Type B pancreatic cell (in vitro differentiated cells): ENCODE data around the gene CCDC124. TPM values are rescaled to one million over a fixed set of nuclear protein-coding genes. Genes with fewer than 3 reads are reported as not detected.
A peak's percentile ranks its signal among the peaks of the same experiment; 100 is the strongest.

Source experiments
- DNase-seq: peaks from one replicate; pipeline ENCODE4 v3.0.0; 2021; ENCODE audit warnings: mixed read lengths; ENCODE audit not compliant: unreplicated experiment; ENCODE audit errors: extremely low spot score
- H3K27ac Mint-ChIP-seq: 2 replicates; pipeline ENCODE4 v1.8.0; 2021; ENCODE audit warnings: mild to moderate bottlenecking, mixed read lengths
- H3K27me3 Mint-ChIP-seq: 2 replicates; pipeline ENCODE4 v1.8.0; 2021; ENCODE audit warnings: mixed read lengths
- H3K36me3 Mint-ChIP-seq: 2 replicates; pipeline ENCODE4 v1.8.0; 2021; ENCODE audit warnings: mixed read lengths
- H3K4me1 Mint-ChIP-seq: one replicate; pipeline ENCODE4 v1.8.0; 2021; ENCODE audit warnings: mixed read lengths; ENCODE audit not compliant: unreplicated experiment
- H3K4me3 Mint-ChIP-seq: 2 replicates; pipeline ENCODE4 v1.8.0; 2021; ENCODE audit warnings: mild to moderate bottlenecking, mixed read lengths
- H3K9me3 Mint-ChIP-seq: 2 replicates; pipeline ENCODE4 v1.8.0; 2021; ENCODE audit warnings: mixed read lengths
- total RNA-seq: library from RNA; stranded (reverse); gene quantifications from 2 replicates; pipeline ENCODE4 v1.2.1, GENCODE V29; 2021; ENCODE audit warnings: low replicate concordance
- TF ChIP-seq, protein P1 (sequence below): fragments of 200-600 bp; sonication (generic); conservative IDR thresholded peaks from 2 replicates; pipeline ENCODE4 v1.5.0; 2021; ENCODE audit warnings: antibody characterized with exemption, mild to moderate bottlenecking

CCDC124 gene
- total RNA-seq, 1 donor from 2014 or later = 90.9 TPM

- TF ChIP-seq, protein P1, sequence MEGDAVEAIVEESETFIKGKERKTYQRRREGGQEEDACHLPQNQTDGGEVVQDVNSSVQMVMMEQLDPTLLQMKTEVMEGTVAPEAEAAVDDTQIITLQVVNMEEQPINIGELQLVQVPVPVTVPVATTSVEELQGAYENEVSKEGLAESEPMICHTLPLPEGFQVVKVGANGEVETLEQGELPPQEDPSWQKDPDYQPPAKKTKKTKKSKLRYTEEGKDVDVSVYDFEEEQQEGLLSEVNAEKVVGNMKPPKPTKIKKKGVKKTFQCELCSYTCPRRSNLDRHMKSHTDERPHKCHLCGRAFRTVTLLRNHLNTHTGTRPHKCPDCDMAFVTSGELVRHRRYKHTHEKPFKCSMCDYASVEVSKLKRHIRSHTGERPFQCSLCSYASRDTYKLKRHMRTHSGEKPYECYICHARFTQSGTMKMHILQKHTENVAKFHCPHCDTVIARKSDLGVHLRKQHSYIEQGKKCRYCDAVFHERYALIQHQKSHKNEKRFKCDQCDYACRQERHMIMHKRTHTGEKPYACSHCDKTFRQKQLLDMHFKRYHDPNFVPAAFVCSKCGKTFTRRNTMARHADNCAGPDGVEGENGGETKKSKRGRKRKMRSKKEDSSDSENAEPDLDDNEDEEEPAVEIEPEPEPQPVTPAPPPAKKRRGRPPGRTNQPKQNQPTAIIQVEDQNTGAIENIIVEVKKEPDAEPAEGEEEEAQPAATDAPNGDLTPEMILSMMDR = no peak
- Mint-ChIP-seq H3K4me3 (no peak overlapping the region), H3K9me3 (no peaks in the 10 kb centered on the region), H3K36me3 (no peaks in the 10 kb centered on the region), H3K27ac (no peak overlapping the region), H3K4me1 (peaks cover 4% of the 10 kb centered on the region), H3K27me3 (peaks cover 3% of the 10 kb centered on the region)
- DNase-seq = no peak
These were observed 11.5 kb downstream of the CCDC124 start for GRCh38 chr19:17944301-17944700.

DNA sequence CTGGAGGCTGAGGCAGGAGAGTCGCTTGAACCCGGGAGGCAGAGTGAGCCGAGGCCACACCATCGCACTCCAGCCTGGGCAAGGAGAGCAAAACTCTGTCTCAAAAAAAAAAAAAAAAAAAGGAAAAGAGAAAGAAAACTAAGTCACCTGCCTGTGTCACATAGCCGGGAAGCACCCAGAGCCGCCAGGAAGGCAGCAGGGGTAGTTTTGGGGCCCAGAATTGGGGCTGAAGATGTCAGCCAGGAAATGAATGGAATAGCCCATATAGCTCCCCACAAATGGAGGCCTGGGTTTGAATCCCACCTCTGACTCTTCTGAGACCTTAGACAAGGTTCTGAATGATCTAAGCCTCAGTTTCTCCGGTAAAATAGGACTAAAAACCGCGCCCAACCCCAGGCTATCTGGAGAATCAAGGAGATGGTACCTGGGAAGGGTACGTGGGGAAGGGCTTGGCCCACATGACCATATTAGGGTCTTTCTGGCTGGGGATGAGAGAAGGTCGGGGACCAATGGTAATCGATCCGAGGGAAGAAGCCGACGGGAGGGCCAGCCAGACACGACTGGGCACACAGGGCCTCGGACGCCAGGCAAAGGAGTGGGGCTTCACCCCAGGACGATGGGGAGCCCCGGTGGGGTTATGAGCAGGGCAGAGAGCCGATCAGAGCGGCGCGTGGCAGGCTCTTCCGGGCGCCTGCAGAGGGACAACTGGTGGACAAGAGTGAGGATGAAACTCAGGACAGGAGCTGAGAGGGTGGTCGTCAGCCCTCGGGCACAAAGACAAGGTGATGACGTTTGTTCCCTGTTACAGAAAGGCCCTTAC, 14.4 kb downstream of the CCDC124 start:
- Mint-ChIP-seq H3K36me3 (no peaks in the 10 kb centered on the region), H3K27ac (peak overlapping the region; percentile 86), H3K4me1 (peaks cover 13% of the 10 kb centered on the region), H3K27me3 (peaks cover 22% of the 10 kb centered on the region), H3K9me3 (no peaks in the 10 kb centered on the region), H3K4me3 (peak overlapping the region; percentile 88)
- DNase-seq = no peak
- TF ChIP-seq, protein P1 = no peak

DNA sequence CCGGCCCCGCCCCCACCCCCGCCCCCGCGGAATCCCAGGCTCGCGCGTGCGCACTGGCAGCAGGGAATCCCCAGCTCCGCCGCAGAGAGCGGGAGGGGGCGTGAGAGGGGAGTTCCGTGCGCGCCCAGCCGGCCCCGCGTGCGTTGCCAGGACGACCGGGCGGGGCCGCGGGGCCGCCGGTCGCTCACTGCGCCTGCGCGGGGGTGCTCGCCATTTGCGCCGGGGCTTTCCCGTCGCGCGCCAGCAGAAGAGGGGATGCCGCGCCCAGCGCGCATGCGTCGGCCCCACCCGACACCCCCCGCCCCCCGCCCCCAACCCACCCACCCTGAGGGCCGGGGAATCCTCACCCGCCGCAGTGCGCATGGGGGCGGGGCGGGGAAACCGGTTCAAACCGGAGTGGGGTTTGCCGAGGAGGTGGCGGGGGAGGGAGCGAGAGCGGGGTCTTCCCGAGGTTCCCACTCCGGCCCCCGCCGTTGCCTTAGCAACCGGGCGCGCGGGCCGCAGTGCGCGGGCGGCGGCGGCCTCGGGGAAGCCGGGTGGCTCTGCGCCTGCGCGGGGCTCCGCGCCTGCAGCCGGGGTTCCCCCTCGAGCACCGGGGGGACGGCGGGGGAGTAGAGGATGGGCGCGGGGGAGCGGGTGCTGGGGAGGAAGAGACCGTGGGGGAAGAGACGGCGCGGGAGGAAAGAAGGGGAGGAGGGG, 15.1 kb downstream of the CCDC124 start:
- Mint-ChIP-seq H3K4me1 (peaks cover 13% of the 10 kb centered on the region), H3K27ac (peak overlapping the region; percentile 86), H3K4me3 (peak overlapping the region; percentile 88), H3K27me3 (peaks cover 23% of the 10 kb centered on the region), H3K36me3 (no peaks in the 10 kb centered on the region), H3K9me3 (no peaks in the 10 kb centered on the region)
- peak; percentile 99 for DNase-seq
- TF ChIP-seq, protein P1 = no peak

DNA sequence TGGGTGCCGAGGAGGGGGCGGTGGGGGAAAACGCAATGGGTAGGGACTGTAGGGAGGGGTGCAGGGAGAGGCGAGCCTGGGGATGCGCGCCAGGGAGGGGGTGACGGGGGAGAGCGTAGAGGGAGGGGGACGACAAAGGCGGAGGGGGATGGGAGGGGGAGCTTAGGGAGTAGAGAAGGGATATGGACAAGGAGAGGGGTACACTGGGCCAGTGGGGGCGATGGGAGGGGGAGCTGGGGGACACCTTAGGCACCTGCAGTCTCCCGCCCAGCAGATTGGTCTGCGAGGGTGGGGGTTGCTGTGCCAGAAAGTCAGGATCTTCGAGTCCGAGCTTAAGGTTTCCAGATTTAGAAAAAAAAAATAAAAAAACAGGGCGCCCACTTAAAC, 15.7 kb downstream of the CCDC124 start:
- Mint-ChIP-seq H3K27me3 (peaks cover 28% of the 10 kb centered on the region), H3K27ac (peak overlapping the region; percentile 95), H3K4me3 (peak overlapping the region; percentile 88), H3K4me1 (peaks cover 15% of the 10 kb centered on the region), H3K36me3 (no peaks in the 10 kb centered on the region), H3K9me3 (no peaks in the 10 kb centered on the region)
- TF ChIP-seq, protein P1 = no peak
- no peak for DNase-seq

DNA sequence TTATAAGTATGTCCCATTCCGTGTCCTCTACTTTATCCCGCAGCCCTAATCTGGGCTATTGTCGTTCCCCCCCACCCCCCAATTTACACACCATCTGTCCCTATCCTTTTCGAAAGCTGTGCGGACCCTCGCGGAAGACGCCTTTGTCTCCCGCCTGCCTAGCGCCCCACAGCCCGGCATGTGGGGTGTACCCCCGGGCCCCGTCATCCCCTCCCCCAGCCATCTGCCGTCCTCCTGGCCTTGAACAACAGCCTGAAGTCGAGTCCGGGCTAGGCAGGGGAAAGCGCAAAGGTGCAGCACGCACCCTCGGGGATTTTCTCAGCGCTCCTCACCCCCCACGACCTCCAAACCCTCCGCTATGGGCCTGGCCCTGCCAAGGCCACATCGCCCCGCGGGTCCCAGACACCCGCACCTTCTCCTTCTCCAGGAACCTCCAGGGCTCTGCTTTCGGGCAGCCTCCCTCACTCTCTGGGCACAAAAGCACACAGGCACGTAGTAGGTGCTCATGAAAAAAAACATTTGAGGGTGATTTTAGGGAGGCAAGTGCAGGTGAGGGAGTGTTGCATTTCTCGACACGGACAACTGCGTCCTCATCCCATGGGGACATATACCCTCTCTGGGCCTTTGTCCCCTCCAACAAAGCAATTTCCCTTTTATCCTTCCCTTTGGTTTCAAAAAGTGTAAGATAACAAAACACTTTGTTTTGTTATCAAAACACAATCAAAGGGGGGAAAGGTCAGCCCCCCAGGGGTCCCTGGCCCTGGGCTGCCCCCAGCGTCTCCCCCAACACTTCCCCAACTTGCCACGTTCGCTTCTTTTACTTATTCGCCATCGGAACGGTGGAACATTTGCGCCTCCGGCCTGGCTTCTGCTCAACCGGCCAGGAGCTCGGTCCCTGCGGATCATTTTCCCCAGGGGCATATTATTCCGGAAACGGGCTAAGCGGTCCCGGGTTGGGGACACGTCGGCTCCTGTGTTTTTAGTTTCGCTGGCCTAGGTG, 16.4 kb downstream of the CCDC124 start:
- H3K36me3 Mint-ChIP-seq = no peaks in the 10 kb centered on the region
- peak overlapping the region; percentile 95 for H3K27ac Mint-ChIP-seq
- TF ChIP-seq, protein P1 = no peak
- H3K4me1 Mint-ChIP-seq = peaks cover 20% of the 10 kb centered on the region
- no peak for DNase-seq
- H3K9me3 Mint-ChIP-seq = no peaks in the 10 kb centered on the region
- H3K4me3 Mint-ChIP-seq = peak overlapping the region; percentile 88
- peaks cover 33% of the 10 kb centered on the region for H3K27me3 Mint-ChIP-seq
